ENCODE measurements around the gene ROPN1B. TPM values are rescaled to one million over a fixed set of nuclear protein-coding genes. Genes with fewer than 3 reads are reported as not detected.
"Not testable (repeated sequence)": the region's sequence is repeated elsewhere in the genome, so short reads cannot be mapped to it uniquely, and the experiment has no call there.

ROPN1B gene
- total and polyA plus RNA-seq, 2 experiments from 2014 or later: not detected

DNA sequence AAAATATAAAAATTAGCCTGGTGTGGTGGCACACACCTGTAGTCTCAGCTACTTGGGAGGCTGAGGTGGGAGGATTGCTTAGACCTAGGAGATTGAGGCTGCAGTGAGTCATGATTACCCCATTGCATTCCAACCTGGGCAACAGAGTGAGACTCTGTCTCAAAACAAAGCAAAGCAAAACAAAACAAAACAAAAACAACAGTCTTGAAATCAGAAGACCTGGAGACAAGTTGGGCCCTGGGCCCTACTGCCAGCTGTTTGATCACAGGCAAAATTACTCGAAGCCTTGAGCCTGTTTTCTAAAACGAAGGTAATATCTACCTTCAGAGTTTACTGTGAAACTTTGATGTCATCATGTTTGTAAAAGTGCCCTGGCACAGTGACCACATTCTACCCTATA, 857 bp upstream of the ROPN1B start:
- H3K27me3 Mint-ChIP-seq (ENCODE audit: insufficient read depth, low read depth, poor library complexity): peaks cover 20% of the 10 kb centered on the region
- not testable (repeated sequence) for ATAC-seq; H3K27ac ChIP-seq (ENCODE audit: low read depth)

DNA sequence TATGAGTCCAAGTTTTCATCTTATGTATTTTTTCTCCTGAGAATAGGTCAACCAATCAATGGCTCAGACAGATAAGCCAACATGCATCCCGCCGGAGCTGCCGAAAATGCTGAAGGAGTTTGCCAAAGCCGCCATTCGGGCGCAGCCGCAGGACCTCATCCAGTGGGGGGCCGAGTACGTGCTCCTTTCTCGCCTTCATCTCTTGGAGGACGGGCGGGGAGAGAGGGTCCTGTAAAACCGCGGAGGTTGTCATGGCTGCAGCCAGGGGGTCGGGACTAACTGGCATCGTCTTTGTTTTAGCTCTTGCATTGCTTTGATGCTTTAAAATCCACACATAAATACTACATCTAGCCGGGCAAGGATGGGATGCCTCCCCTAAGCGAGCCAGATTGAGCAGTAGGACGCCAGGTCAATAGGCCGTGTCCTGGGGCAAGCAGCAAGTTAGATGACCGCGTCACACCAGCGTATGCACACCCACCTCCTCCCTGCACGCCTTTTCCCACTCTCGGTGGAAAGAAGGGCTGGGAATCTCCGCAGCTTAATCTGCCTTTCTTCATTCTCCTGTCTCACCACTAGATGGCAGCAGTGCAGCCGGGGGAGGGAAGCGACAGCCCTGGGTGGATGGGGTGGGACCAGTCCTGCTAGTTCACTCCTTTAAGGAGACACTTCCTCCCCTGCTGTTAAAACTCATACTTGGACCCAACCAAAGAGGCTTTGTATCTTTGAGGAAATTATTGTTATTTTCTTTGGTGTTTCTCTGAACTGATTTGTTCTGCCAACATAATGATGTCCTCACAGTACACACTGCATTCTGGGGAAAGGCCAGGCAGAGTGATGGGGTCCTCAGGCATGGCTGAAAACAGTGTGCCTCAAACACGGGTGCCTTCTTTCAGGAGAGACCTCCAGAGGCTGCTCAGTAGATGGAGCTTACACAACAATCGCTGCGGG, 3.3 kb downstream of the ROPN1B start:
- not testable (repeated sequence) for H3K36me3 Mint-ChIP-seq (ENCODE audit: low read depth); H3F3A ChIP-seq (replicated peaks; ENCODE audit: low read depth); H3K79me2 ChIP-seq (replicated peaks; ENCODE audit: insufficient read depth); H3K27ac ChIP-seq (ENCODE audit: low read depth); H3K9me2 ChIP-seq (ENCODE audit: insufficient read depth); H3K27ac Mint-ChIP-seq; H3K4me1 Mint-ChIP-seq; H4K20me1 ChIP-seq (replicated peaks; ENCODE audit: insufficient read depth); H3K9me3 Mint-ChIP-seq; H3K36me3 ChIP-seq (ENCODE audit: insufficient read depth)
- peaks cover 25% of the 10 kb centered on the region for H3K27me3 Mint-ChIP-seq (ENCODE audit: insufficient read depth, low read depth, poor library complexity)
- peak overlapping the region; percentile 89 for H3K4me2 ChIP-seq
- H2AFZ ChIP-seq: peak overlapping the region; percentile 98
- ATAC-seq (peak; percentile 59), DNase-seq (ENCODE audit: low spot score) (peak; percentile 57)
- H3K27me3 ChIP-seq (ENCODE audit: insufficient read depth): peaks cover 38% of the 10 kb centered on the region
- TF ChIP-seq, protein P1, sequence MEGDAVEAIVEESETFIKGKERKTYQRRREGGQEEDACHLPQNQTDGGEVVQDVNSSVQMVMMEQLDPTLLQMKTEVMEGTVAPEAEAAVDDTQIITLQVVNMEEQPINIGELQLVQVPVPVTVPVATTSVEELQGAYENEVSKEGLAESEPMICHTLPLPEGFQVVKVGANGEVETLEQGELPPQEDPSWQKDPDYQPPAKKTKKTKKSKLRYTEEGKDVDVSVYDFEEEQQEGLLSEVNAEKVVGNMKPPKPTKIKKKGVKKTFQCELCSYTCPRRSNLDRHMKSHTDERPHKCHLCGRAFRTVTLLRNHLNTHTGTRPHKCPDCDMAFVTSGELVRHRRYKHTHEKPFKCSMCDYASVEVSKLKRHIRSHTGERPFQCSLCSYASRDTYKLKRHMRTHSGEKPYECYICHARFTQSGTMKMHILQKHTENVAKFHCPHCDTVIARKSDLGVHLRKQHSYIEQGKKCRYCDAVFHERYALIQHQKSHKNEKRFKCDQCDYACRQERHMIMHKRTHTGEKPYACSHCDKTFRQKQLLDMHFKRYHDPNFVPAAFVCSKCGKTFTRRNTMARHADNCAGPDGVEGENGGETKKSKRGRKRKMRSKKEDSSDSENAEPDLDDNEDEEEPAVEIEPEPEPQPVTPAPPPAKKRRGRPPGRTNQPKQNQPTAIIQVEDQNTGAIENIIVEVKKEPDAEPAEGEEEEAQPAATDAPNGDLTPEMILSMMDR (conservative IDR thresholded peaks at IDR 0.05; ENCODE audit: low read depth in 2 of 2): peak; percentile 67 to 73
- peak overlapping the region; percentile 80 for H3K4me3 Mint-ChIP-seq
- H3K4me3 ChIP-seq: peak overlapping the region; percentile 70
- H3K4me1 ChIP-seq (ENCODE audit: insufficient read depth): peaks cover 12% of the 10 kb centered on the region

More for the DNA sequence above, 857 bp upstream of the ROPN1B start:
- H3K4me2 ChIP-seq; H3K9me3 Mint-ChIP-seq; H3K27ac Mint-ChIP-seq; H3F3A ChIP-seq (replicated peaks; ENCODE audit: low read depth); H3K4me3 Mint-ChIP-seq; H3K36me3 ChIP-seq (ENCODE audit: insufficient read depth); H3K4me3 ChIP-seq; H2AFZ ChIP-seq; H3K36me3 Mint-ChIP-seq (ENCODE audit: low read depth); H3K79me2 ChIP-seq (replicated peaks; ENCODE audit: insufficient read depth); DNase-seq (ENCODE audit: low spot score); H3K9me2 ChIP-seq (ENCODE audit: insufficient read depth); H4K20me1 ChIP-seq (replicated peaks; ENCODE audit: insufficient read depth); H3K4me1 Mint-ChIP-seq: not testable (repeated sequence)
- H3K27me3 ChIP-seq (ENCODE audit: insufficient read depth): peaks cover 61% of the 10 kb centered on the region
- peaks cover 12% of the 10 kb centered on the region for H3K4me1 ChIP-seq (ENCODE audit: insufficient read depth)

DNA sequence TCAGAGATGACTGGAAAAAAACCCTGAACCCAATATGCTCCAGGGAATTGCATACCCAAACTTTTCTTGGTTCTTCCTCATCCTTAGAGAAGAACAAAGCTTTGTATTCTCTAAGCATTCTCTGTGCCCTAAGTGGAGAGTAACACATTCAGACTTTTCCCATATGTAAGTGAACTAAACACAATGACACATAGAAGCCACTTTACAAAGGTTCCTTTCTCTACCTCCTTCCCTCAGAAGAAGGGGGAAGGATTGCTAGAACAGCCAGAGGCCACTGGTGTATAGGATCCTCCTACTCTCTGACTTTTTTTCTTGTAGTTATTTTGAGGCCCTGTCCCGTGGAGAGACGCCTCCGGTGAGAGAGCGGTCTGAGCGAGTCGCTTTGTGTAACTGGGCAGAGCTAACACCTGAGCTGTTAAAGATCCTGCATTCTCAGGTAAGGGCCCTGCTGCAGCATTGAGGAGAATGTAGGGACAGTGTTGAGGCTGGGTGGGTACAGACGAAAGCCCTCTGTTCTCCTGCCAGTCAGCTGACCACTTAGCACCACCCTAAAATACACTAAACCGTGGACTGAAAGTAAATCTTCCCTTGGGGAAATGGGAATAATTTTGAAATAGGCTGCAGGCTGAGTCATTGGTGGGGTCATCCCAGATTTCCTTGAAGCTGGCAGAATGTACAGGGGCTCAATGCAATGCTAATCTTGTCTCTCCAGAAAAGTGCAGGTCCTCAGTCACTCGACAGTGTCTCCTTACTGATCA, 6.4 kb downstream of the ROPN1B start:
- not testable (repeated sequence) for H3K27ac ChIP-seq (ENCODE audit: low read depth); H3K36me3 Mint-ChIP-seq (ENCODE audit: low read depth); ATAC-seq

DNA sequence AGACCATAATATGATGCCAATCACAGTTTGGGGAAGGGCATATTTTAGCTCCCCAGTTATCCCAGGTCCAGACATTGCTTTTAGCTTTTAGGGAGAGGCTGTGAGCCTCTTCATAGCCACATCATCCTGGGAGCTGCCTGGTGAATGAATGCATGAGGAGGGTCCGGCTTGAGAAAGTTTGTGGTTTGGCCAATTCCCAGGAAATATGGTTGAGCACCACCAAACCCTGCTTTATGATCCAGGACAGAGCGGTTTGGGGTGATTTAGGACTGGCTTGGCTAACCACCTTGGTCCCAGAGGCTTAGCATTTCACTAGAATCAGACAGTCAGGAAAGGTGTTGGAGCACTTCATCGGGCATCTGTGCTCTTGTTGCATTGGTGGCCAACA, 7.0 kb downstream of the ROPN1B start:
- not testable (repeated sequence) for H3K27ac Mint-ChIP-seq; H3F3A ChIP-seq (replicated peaks; ENCODE audit: low read depth); H3K36me3 ChIP-seq (ENCODE audit: insufficient read depth); H3K9me2 ChIP-seq (ENCODE audit: insufficient read depth); H3K9me3 Mint-ChIP-seq; H3K4me3 ChIP-seq; ATAC-seq; H3K79me2 ChIP-seq (replicated peaks; ENCODE audit: insufficient read depth); H3K4me3 Mint-ChIP-seq; H3K4me2 ChIP-seq; H3K4me1 ChIP-seq (ENCODE audit: insufficient read depth); H3K36me3 Mint-ChIP-seq (ENCODE audit: low read depth); H3K4me1 Mint-ChIP-seq; H2AFZ ChIP-seq; H4K20me1 ChIP-seq (replicated peaks; ENCODE audit: insufficient read depth); DNase-seq (ENCODE audit: low spot score); H3K27ac ChIP-seq (ENCODE audit: low read depth)
- peaks cover 13% of the 10 kb centered on the region for H3K27me3 ChIP-seq (ENCODE audit: insufficient read depth)
- peaks cover 11% of the 10 kb centered on the region for H3K27me3 Mint-ChIP-seq (ENCODE audit: insufficient read depth, low read depth, poor library complexity)

More for the DNA sequence above, 6.4 kb downstream of the ROPN1B start:
- H3F3A ChIP-seq (replicated peaks; ENCODE audit: low read depth); H3K79me2 ChIP-seq (replicated peaks; ENCODE audit: insufficient read depth); H3K9me3 Mint-ChIP-seq; H2AFZ ChIP-seq; H3K9me2 ChIP-seq (ENCODE audit: insufficient read depth); DNase-seq (ENCODE audit: low spot score); H4K20me1 ChIP-seq (replicated peaks; ENCODE audit: insufficient read depth); H3K36me3 ChIP-seq (ENCODE audit: insufficient read depth); H3K4me1 Mint-ChIP-seq; H3K4me2 ChIP-seq; H3K4me3 ChIP-seq; H3K4me3 Mint-ChIP-seq; H3K27ac Mint-ChIP-seq: not testable (repeated sequence)
- Histone ChIP-seq H3K4me1 (ENCODE audit: insufficient read depth) (peaks cover 10% of the 10 kb centered on the region), H3K27me3 (ENCODE audit: insufficient read depth) (peaks cover 19% of the 10 kb centered on the region)
- H3K27me3 Mint-ChIP-seq (ENCODE audit: insufficient read depth, low read depth, poor library complexity): peaks cover 14% of the 10 kb centered on the region

DNA sequence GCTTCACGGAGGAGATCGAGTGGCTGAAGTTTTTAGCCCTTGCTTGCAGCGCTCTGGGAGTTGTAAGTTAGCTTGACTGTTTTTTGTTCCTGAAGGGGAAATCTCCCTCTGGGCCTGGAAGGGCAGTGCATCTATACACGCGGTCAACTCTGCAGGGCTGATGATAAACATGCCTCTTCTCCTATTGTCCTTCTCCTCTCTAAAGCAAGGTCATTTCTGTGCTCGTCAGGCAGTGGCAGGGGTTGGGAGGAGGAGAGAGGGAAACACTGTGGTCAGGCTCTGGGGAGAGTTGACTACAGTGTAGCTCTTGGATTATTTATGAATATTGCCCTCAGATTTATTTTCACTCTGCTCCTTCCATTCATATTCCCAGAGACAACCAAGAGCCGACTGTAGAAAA, 8.1 kb downstream of the ROPN1B start:
- H3F3A ChIP-seq (replicated peaks; ENCODE audit: low read depth); H2AFZ ChIP-seq; H3K4me1 Mint-ChIP-seq; H3K9me2 ChIP-seq (ENCODE audit: insufficient read depth); H3K27ac Mint-ChIP-seq; ATAC-seq; H3K36me3 Mint-ChIP-seq (ENCODE audit: low read depth); H3K79me2 ChIP-seq (replicated peaks; ENCODE audit: insufficient read depth); H3K27ac ChIP-seq (ENCODE audit: low read depth); H3K4me3 Mint-ChIP-seq; H3K27me3 Mint-ChIP-seq (ENCODE audit: insufficient read depth, low read depth, poor library complexity); H3K4me2 ChIP-seq; DNase-seq (ENCODE audit: low spot score); H3K27me3 ChIP-seq (ENCODE audit: insufficient read depth); H4K20me1 ChIP-seq (replicated peaks; ENCODE audit: insufficient read depth); H3K9me3 Mint-ChIP-seq; H3K4me1 ChIP-seq (ENCODE audit: insufficient read depth); H3K36me3 ChIP-seq (ENCODE audit: insufficient read depth); H3K4me3 ChIP-seq: not testable (repeated sequence)

Data from GM23338 (cell line).